Stimulated activated CD4-positive, alpha-beta T cell treated with anti-CD3 and anti-CD28 coated beads, Interleukin-15, amount 100 ng/mL, for 48 hours (primary cell): ENCODE results near the gene TRIM61.
"Not testable (repeated sequence)": the region's sequence is repeated elsewhere in the genome, so short reads cannot be mapped to it uniquely, and the experiment has no call there.

Source experiments
- DNase-seq, 2 donors: peaks; one replicate each; pipeline ENCODE4 v3.0.0-alpha.2; 2020; ENCODE audit warnings: low read depth in 2 of 2

TRIM61 gene

DNA sequence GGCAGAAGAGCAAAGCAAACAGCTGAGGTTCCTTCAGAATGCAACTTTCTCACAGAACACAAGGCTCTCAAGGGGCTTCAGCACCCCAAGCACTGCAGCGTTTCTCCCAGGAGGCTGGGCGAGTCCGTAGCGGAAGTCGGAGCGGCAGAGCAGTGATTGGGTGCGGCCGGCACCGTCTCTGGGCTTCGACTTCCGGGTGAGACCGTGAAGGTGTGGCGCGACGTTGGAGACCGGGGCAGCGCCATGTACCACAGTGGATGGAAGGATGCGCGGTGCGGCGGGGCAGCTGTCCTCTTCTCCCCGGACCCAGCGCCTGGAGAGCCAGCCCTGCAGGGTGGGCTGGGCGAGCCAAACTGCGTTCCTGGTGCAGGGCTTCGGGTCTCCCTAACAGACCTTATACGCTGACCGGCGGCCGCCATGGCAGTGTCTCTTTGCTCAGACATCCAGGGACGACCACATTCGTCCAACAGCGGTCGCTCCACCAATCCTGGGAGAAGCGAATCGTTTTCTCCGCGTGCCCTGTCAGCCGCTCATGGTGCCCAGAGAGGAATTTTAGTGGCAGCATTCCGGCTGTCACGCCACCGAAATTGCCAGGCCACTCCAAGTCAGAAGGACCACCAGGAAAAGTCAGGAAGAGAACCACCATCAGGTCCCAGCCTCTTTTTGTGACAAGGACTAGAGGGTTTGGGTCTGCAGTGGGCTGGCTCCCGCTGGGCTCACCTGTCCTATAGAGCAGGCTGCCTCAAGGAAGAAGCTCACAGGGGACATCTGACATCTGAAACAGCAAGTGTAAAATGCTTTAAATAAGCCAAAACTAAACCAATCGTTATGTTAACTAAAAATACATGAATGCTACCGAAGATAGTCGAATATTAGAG, 20.5 kb downstream of the TRIM61 start:
- peak; percentile 56 to 74 for DNase-seq

DNA sequence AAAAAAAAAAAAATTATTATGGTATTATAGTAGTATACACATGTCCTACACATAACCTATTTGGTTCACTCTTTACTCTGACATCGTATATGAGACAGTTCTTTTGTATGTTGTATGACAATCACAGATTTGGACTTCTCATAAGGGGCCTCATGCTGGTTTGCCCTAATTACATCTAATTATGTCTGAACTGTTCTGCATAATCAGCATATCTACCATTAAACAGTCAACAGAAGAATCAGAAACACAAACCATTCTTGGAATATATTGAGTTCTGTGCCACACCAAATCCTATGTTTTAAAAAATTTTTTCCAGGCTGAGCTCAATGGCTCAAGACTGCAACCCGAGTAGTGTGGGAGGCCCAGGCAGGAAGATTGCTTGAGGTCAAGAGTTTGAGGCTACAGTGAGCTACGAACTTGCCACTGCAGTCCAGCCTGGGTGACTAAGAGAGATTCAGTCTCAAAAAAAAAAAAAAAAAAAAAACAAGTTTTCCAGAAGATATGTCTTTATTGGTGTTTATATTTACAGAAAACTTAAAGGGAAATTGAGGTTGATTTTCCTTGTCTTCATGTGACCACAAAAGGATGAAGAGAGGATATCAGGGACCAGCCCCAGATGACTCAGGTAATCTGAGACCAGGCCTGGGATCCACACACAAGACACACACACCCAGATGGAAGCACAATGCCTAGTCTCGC, 22.2 kb downstream of the TRIM61 start:
- no peak for DNase-seq

DNA sequence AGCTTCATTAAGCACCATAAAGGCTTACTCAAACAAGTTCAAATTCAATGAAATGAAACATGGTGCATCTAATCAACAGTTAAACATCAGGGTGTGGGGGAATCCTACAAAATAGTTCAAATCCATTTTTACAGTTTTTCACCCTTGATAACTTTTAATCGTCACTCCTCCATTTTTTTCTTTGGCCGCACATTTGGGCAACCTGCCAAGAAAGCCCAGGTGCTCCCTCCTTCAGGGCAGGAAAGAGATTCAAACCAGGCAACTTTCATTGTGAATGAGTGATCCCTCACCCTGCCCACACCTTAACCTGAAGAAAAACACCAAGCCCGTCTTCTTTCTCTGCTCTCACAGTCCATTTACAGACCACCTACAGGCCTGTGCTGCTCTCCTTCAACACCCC, 24.9 kb downstream of the TRIM61 start:
- DNase-seq = no peak

DNA sequence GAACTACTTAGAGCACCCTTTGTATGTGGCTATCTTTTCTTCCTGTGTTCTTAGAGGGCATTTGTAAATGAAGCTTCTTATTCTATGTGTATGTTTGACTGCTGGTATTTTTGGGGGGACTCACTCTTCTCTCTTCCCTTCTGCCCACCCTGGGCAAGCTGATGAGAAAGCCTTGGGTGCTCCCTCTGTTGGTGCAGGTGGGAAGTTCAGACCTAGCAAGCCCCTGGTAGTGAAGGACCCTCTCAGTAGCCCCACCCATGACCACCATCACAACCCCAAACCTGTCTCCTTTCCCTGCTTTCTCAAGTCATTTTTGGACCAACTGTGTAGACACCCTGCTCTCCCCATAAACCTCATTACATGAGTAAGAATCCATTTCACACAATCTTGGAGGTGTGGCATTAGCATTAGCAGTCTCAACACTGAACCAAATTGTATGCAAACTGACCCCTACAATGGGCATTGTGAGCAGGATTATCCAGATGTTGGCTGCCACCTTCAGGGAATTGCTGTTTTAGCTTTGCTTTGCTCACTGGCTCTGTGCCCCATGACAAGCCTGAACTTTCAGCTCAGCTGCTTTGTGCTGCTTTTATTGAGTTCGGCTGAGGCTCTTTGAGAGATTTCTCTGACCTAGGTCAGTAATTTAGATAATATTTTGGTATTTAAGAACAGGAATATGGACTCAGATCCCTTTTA, 27.9 kb downstream of the TRIM61 start:
- no peak for DNase-seq

DNA sequence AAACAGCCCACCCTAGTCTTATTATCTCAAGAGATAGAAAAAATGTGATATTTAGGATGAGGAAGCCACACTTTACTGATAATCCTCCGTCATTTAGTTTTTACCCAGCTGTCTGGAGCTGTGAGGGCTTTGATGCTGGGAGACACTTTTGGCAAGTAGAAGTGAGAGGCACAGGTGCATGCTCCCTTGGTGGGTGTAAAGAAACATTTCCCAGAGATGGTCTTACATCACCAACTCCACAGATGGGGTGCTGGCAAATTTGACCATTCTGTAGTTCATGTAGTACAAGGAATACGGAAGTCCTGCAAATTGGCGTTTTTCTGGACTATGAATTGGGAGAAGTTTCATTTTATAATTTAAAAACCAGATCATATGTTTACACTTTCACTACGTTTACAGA, 28.5 kb downstream of the TRIM61 start:
- DNase-seq = no peak

DNA sequence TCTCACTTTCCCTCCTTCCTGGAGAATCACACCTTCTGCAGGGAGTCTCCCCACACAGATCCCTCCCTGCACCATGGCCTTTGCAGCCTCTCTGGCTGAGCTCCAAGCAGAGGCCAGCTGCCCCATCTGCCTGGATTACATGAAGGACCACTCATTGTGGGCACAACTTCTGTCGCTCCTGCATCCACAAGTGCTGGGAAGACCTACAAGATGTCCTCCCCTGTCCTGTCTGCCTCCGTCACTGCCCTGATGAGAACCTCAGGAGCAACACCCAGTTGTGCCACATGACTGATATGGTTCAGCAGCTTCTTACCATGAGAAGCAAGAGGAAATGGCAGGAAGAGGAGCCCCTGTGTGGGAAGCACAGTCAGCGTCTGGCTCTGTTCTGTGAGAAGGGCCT, 29.5 kb downstream of the TRIM61 start:
- DNase-seq = not testable (repeated sequence)

DNA sequence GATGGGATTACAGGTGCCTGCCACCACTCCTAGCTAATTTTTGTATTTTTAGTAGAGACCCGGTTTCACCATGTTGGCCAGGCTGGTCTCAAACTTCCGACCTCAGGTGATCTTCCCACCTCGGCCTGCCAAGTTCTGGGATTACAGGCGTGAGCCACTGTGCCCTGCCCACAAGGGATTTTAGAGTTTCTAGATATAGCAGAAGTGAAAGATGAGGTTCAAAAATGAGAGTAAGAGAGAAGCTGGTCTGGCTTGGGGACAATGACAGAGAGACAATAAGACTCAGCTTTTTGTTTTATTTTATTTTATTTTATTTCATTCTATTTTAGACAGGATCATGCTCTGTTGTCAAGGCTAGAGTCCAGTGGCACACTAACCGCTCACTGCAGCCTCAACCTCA, 30.6 kb downstream of the TRIM61 start:
- no peak for DNase-seq

DNA sequence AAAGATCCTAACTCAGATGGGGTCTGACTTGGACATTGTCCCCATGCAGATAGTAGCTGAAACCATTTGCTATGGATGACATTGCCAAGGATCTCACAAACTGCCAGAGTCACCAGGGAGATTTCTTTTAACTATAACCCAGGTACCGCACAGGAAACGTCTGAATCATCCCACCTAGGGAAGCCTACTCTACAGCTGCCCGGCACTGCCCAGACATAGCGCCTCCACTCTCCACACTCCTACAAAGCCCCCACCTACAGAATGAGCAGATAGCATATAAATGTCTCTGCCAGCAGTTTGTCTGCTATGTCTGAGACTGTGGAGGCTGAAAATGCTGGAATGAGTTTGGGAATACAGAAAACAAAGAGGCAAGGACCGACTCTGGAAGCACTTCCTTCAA, 32.3 kb downstream of the TRIM61 start:
- DNase-seq = no peak

DNA sequence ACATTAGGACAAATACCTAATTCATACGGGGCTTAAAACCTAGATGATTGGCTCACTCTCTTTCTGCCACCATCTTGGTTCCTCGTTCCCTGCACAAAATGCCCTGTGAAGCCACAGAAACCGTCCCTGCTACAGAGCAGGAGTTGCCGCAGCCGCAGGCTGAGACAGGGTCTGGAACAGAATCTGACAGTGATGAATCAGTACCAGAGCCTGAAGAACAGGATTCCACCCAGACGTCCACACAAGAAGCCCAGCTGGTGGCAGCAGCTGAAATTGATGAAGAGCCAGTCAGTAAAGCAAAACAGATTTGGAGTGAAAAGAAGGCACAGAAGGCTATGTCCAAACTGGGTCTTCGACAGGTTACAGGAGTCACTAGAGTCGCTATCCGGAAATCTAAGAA, 34.3 kb downstream of the TRIM61 start:
- DNase-seq = no peak

DNA sequence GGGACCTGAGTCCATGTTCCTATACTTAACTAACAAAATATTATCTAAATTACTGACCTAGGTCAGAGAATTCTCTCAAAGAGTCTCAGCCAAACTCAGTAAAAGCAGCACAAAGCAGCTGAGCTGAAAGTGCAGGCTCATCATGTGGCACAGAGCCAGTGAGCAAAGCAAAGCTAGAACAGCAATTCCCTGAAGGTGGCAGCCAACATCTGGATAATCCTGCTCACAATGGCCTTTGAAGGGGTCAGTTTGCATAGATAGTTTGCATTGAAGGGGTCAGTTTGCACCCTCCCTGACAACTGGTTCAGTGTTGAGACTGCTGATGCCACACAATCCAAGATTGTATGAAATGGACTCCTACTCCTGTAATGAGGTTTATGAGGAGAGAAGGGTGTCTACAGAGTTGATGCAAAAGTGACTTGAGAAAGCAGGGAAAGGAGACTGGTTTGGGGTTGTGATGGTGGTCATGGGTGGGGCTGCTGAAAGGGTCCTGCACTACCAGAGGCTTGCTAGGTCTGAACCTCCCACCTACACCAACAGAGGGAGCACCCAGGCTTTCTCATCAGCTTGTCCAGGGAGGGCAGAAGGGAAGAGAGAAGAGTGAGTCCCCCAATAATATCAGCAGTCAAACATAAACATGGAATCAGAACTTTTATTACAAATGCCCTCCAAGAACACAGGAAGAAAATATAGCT, 39.7 kb downstream of the TRIM61 start:
- DNase-seq = no peak

DNA sequence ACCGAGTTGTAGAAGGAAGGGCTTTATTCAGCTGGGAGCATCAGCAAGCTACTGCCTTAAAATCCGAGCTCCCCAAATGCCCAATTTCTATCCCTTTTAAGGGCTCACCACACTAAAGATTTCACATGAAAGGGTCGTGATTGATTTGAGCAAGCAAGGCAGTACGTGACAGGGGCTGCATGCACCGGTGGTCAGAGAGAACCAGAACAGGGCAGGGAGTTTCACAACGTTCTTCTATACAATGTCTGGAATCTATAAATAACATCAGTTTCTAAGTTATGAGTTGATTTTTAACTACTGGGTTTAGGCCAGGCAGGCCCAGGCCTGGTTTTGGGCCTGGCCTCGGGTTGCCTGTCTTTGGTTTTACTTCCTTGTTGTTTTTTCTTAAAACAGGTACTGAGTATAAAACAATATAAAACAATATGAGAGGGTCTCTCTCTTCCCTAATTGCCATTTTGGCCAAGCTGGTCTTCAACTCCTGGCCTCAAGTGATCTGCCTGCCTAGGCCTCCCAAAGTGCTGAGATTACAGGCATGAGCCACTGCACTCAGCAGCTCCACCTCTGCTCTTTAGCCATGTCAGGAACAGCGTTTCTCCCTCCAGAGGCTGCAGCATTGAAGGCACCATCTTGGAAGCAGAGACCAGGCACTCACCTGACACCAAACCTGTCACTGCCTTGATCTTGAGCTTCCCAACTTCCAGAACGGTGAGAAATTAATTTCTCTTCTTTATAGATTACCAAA, 41.4 kb downstream of the TRIM61 start:
- not testable (repeated sequence) for DNase-seq

DNA sequence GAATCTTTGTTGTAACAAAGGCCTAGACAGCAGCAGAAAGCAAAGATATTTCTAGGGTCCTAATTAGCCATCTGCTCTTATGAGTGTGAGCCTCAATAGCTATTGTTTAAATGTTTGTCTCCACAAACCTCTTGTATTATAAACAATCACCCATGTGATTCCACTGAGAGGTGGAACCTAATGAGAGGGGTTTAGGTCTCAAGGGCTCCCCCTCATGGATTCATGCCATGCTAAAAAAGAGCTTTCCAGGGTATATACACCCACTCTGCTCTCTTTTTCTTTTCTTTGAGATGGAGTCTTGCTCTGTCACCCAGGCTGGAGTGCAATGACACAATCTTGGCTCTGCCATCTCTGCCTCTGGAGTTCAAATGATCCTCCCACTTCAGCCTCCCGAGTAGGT, 42.1 kb downstream of the TRIM61 start:
- DNase-seq = no peak

DNA sequence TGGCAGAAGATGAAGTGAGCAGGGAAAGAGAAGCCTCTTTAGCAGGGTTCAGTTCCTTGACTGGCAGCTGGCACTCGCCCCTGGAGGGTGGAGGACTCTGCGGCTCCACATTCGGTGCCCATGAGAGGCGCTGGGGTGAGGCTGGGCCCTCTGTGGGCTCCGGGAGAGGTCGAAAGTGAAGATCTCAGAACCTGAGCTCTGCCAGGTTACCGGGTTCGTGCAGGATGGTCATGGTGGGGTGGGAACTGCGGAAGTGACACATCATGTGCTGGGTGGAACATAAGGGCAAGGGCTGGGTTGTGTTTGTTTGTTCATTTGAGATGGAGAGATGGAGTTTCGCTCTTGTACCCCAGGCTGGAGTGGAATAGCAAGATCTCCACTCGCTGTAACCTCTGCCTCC, 44.2 kb downstream of the TRIM61 start:
- no peak for DNase-seq

DNA sequence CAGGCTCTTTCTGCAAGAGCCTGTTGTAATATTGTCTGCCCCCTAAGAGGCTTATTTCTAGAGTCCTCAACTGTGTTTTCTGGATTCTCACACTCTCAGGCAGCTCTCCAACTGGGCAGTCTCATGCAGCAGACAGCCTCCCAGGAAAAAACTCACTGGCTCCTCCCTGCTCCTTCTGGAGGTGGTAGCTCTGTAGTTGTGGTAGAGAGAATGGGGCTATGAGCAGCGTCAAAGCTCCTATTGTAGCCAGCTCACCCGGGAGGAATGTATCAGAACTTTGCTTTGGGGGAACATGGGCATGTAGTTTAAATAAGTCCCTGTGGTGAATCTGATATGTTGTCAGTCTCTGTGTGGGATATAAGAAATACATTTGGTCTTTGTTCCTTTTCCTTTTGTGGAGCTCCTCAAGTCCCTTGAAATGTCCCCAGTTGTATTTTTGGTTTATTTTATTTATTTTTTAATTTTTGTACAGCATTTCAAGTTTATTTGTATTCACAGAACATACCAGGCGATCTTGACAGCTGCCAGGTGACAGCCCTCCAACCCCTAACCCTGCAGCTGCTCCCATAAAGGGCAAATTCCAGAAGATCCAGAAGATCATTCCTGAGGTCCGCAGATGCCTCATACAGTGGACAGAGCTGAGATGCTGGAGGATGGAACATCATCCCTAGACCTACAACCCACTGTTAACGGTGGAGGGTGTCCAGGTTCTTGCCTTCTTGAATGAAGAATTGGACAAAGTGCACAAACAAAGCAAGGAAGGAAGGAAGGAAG, 45.7 kb downstream of the TRIM61 start:
- no peak for DNase-seq

DNA sequence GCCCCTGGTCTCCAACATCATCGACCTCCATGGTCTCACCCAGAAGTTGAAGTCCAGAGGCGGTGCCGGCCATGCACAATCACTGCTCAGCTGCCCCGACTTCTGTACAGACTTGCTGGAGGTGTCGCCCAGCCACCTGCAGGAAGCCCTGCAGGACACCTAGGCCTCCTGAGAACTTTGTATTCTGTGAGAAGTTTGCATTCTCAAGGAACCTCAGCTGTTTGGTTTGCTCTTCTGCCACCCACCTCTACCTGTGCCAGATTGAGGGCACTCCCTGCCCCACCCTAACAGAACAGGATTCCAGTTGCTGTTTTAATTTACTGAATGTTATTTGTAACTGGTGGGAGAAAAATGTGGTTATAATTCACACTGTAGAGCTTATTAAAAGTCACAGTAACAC, 46.8 kb downstream of the TRIM61 start:
- DNase-seq = no peak

DNA sequence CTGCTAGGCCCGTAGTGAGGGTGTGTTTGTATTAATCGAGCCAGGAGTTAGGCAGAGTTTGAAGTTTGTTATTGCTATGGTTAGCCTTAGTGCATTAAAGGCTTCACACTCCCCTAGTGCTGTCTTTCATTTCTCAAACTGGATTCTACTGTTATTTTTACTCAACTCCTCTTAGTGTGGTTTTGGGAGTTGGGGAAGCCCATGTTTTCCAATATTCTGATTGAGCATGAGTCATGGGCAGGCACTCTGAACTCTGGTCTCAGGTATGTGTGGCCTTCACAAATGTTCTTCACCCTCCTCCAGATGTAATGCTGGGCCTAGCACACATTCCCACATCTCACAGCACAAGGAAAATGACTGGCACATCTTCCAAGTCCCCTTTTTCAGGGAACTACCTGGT, 50.4 kb downstream of the TRIM61 start:
- DNase-seq = not testable (repeated sequence)

DNA sequence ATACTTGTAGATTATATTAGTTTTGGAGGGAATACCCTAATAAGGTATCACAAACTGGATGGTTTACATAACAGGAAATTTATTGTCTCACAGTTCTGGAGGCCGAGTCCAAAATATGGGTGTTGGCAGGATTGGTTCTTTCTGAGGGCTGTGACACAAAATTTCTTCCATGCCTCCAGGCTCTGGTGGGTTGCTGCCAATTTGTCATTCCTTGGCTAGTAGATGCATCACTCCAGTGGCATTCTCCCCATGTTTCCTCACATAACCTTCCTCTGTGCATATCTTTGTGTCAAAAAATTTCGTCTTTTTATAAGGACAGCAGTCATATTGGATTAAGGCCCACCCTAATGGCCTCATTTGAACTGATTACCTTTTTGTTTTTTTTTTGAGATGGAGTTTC, 51.2 kb downstream of the TRIM61 start:
- no peak for DNase-seq

DNA sequence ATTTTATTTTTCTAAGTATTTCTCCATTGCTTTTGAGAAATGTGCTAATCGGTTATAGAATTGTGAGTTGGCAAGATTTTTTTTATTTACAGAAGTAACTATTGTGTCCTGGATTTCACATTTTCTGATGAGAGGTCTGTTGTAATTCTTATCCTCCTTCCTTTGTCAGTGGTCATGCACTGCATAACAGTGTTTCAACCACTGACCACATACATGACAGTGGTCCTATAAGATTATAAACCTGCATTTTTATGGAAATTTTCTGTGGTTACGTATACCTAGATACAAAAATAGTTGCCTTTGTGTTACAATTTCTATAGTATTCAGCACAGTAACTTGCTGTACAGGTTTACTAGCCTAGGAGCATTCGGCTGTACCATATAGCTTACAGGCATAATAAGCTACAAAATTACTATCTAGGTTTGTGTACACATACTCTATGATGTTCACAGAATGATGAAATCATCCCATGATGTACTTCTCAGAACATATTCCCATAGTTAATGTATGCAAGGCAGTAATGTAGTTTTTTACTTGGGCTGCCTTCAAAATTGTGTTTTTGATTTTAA, 52.7 kb downstream of the TRIM61 start:
- no peak for DNase-seq

DNA sequence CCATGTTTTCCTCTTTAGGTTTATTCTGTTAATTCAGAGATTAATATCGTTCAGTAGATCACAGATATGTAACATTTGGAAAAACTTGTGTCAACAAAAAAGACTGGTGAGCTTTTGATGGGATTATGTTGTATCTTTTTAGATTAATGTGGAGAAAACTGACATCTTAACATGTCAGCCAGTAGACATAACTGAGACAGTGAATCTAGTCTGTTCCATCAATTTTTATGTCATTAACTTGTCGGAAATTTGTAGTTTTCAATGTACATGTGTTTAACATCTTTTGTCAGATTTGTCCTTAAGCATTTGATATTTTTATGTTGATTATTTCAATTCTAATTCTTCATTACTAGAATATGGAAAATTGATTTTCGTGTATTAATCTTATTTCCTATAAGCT, 58.5 kb downstream of the TRIM61 start:
- no peak for DNase-seq
